Smooth muscle cell (in vitro differentiated cells): ENCODE data around the gene BRAP. TPM values are rescaled to one million over a fixed set of nuclear protein-coding genes. Genes with fewer than 3 reads are reported as not detected.

ENCODE experiments used
- DNase-seq: peaks from one replicate; lab custom pipeline; 2025; ENCODE audit not compliant: unreplicated experiment; lab: John Stamatoyannopoulos, UW
- H2AFZ ChIP-seq: fragments of 200-600 bp; sonication (generic); 2 replicates; pipeline ENCODE4 v1.6.0; 2016; ENCODE audit warnings: antibody characterized with exemption, low read depth, mild to moderate bottlenecking
- H3F3A ChIP-seq: fragments of 200-600 bp; sonication (generic); 2 replicates; pipeline ENCODE4 v1.6.0; 2017; ENCODE audit warnings: antibody characterized with exemption, low read depth
- H3K27ac ChIP-seq: fragments of 200-600 bp; sonication (generic); 2 replicates; pipeline ENCODE4 v1.5.1; 2016; ENCODE audit warnings: low read depth, mild to moderate bottlenecking
- H3K27me3 ChIP-seq: fragments of 200-600 bp; sonication (generic); 2 replicates; pipeline ENCODE4 v1.6.1; 2016; ENCODE audit warnings: low read depth, mild to moderate bottlenecking
- H3K36me3 ChIP-seq: fragments of 200-600 bp; sonication (generic); 2 replicates; pipeline ENCODE4 v1.5.1; 2016; ENCODE audit warnings: low read depth
- H3K4me1 ChIP-seq: fragments of 200-600 bp; sonication (generic); 2 replicates; pipeline ENCODE4 v1.5.1; 2016; ENCODE audit warnings: low read depth
- H3K4me2 ChIP-seq: fragments of 200-600 bp; sonication (generic); 2 replicates; pipeline ENCODE4 v1.6.0; 2016; ENCODE audit warnings: mild to moderate bottlenecking
- H3K4me3 ChIP-seq: fragments of 200-600 bp; sonication (generic); 2 replicates; pipeline ENCODE4 v1.5.1; 2016; ENCODE audit warnings: mild to moderate bottlenecking
- H3K79me2 ChIP-seq: fragments of 200-600 bp; sonication (generic); 2 replicates; pipeline ENCODE4 v1.6.0; 2016; ENCODE audit warnings: low read depth, mild to moderate bottlenecking
- H3K9ac ChIP-seq: fragments of 200-600 bp; sonication (generic); 2 replicates; pipeline ENCODE4 v1.6.0; 2016; ENCODE audit warnings: low read depth
- H3K9me3 ChIP-seq: fragments of 200-600 bp; sonication (generic); replicated peaks from 2 replicates; pipeline ENCODE4 v1.5.1; 2016; ENCODE audit warnings: low read depth
- H4K20me1 ChIP-seq: fragments of 200-600 bp; sonication (generic); 2 replicates; pipeline ENCODE4 v1.6.0; 2016; ENCODE audit warnings: low read depth
- WGBS: methylation state at CpG from one replicate; pipeline ENCODE4 v1.1.7; 2016; ENCODE audit warnings: low lambda C conversion rate; 5-methylcytosine and 5-hydroxymethylcytosine counted together
- polyA plus RNA-seq: library from polyadenylated mRNA; unstranded; fragments of >200 nt; fragmentation: Nextera tagmentation; extraction: Ambion mirVana; gene quantifications from 2 replicates; pipeline ENCODE4 v1.2.1, GENCODE V29; 2016
- total RNA-seq: library from RNA; depleted of rRNA; stranded (reverse); fragments of >200 nt; gene quantifications from 2 replicates; pipeline ENCODE4 v1.2.3, GENCODE V29; 2014
- TF ChIP-seq, protein P1 (sequence below): fragments of 200-600 bp; sonication (generic); IDR thresholded peaks from 2 replicates; pipeline ENCODE4 v1.5.1; 2017; ENCODE audit warnings: borderline replicate concordance, mild to moderate bottlenecking, antibody characterized with exemption; ENCODE audit not compliant: insufficient read depth, poor library complexity, severe bottlenecking

Gene BRAP
- total and polyA plus RNA-seq, 2 experiments from 2014 or later: 16.4 to 18.8 TPM

DNA sequence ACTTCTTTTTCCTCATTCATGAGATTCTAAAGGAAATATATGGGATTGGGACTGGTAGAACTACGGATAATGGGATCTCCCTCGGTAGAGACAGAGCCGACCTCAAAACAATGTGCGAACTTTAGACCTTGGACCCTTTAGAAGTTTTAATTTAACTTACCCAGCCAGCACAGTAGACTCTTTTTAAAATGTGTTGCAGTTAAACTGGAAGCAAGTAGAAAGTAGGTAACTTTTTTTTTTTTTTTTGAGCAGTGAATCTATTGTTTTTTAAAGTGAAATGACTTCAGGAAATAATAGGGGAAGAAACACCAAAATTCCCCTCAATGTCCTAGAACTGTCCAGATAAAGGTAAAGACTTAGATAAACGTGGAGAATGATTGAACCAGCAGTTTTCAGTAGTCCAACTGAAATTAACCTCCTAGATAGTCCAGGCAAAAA lies 85.5 kb downstream of the BRAP start:
- H3K4me2 ChIP-seq: peak overlapping the region; percentile 91
- H3K9ac ChIP-seq: peak overlapping the region; percentile 95
- H2AFZ ChIP-seq: peak overlapping the region; percentile 91
- no peaks in the 10 kb centered on the region for H3K27me3 ChIP-seq
- H3F3A ChIP-seq: no peaks in the 10 kb centered on the region
- H3K4me3 ChIP-seq: peak overlapping the region; percentile 90
- peak overlapping the region; percentile 96 for H3K27ac ChIP-seq
- peaks cover 16% of the 10 kb centered on the region for H3K4me1 ChIP-seq
- H3K9me3 ChIP-seq: no peaks in the 10 kb centered on the region
- TF ChIP-seq, protein P1, sequence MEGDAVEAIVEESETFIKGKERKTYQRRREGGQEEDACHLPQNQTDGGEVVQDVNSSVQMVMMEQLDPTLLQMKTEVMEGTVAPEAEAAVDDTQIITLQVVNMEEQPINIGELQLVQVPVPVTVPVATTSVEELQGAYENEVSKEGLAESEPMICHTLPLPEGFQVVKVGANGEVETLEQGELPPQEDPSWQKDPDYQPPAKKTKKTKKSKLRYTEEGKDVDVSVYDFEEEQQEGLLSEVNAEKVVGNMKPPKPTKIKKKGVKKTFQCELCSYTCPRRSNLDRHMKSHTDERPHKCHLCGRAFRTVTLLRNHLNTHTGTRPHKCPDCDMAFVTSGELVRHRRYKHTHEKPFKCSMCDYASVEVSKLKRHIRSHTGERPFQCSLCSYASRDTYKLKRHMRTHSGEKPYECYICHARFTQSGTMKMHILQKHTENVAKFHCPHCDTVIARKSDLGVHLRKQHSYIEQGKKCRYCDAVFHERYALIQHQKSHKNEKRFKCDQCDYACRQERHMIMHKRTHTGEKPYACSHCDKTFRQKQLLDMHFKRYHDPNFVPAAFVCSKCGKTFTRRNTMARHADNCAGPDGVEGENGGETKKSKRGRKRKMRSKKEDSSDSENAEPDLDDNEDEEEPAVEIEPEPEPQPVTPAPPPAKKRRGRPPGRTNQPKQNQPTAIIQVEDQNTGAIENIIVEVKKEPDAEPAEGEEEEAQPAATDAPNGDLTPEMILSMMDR: no peak
- H4K20me1 ChIP-seq: peaks cover 25% of the 10 kb centered on the region
- no peak for DNase-seq
- H3K79me2 ChIP-seq: peaks cover 43% of the 10 kb centered on the region
- WGBS: 20% methylated on average over 5 of the region's 5 CpGs
- no peaks in the 10 kb centered on the region for H3K36me3 ChIP-seq

DNA sequence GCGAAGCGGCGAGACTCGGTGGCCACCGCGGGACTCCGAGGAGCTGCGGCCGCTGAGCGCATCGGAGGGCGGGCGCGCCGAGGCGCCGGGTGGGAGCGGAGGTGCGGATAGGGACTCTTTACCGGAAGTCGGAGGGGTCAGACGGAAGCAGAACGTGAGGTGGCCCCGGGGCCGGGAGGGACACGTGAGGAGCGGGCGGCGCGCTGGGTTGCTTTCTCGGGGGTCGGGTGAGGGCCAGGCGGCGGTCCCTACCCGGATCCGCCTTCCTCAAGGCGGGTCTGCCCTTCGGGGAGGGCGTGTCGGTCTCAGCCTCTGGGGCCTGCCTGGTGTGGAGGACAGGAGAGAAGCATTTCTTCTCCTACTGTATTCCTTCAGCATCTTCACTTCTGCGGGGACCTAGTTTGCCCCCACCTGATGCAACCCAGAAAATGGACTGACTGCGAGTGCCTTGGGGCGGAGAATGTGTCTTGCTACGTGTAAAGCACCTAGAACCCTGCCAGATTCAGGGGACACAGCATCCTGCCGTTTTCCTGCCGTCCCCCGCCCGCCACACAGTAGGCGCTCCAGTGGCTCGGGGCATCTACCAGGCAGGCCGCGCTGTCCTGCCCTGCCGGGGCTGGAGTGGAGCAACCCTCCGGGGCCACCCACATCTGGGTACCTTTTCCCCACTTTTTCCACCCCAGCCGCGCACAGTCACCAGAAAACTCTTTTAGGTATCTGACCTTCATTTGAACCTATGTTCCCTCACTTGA lies 86.1 kb downstream of the BRAP start:
- Histone ChIP-seq H3K27me3 (no peaks in the 10 kb centered on the region), H3K9ac (peak overlapping the region; percentile 95), H2AFZ (peak overlapping the region; percentile 91), H4K20me1 (peaks cover 31% of the 10 kb centered on the region), H3K27ac (peak overlapping the region; percentile 96), H3K79me2 (peaks cover 48% of the 10 kb centered on the region), H3K4me3 (peak overlapping the region; percentile 90), H3K4me2 (peak overlapping the region; percentile 91), H3K4me1 (peaks cover 22% of the 10 kb centered on the region), H3F3A (no peaks in the 10 kb centered on the region), H3K36me3 (no peaks in the 10 kb centered on the region), H3K9me3 (no peaks in the 10 kb centered on the region)
- under 1% methylated on average over 49 of the region's 56 CpGs for WGBS
- TF ChIP-seq, protein P1: no peak
- DNase-seq: peak; percentile 87

GRCh38 chr12:111598637-111599452 lies 86.9 kb downstream of the BRAP start, which contains the start of gene ATXN2:
ATXN2 (minus strand) TSS chr12:111599315; CDS start chr12:111599034, 281 bp downstream.
- TF ChIP-seq, protein P1: no peak
- WGBS: under 1% methylated on average over 30 of the region's 119 CpGs
- Histone ChIP-seq H3K27me3 (no peaks in the 10 kb centered on the region), H3K36me3 (no peaks in the 10 kb centered on the region), H4K20me1 (peaks cover 39% of the 10 kb centered on the region), H2AFZ (peak within 1 kb of the TSS; percentile 91), H3K79me2 (peaks cover 56% of the 10 kb centered on the region), H3K9ac (peak within 1 kb of the TSS; percentile 95), H3K4me3 (peak within 1 kb of the TSS; percentile 90), H3K27ac (peak within 1 kb of the TSS; percentile 96), H3K4me1 (peaks cover 26% of the 10 kb centered on the region), H3F3A (no peaks in the 10 kb centered on the region), H3K4me2 (peak within 1 kb of the TSS; percentile 91), H3K9me3 (no peaks in the 10 kb centered on the region)
- DNase-seq: peak; percentile 82
